Endodermal cell (in vitro differentiated cells): ENCODE results near the gene TNFAIP3. TPM values are rescaled to one million over a fixed set of nuclear protein-coding genes. Genes with fewer than 3 reads are reported as not detected.

Experiments used
- DNase-seq: peaks from one replicate; pipeline ENCODE4 v3.0.0-alpha.2; 2017
- H3K27ac ChIP-seq: 2 replicates; pipeline ENCODE4 v1.5.1; 2013; ENCODE audit warnings: mild to moderate bottlenecking, low read depth, low read length, moderate library complexity
- H3K27me3 ChIP-seq: 2 replicates; pipeline ENCODE4 v1.6.1; 2013; ENCODE audit warnings: mild to moderate bottlenecking, low read length, moderate library complexity; ENCODE audit not compliant: insufficient read depth, control insufficient read depth, poor library complexity, severe bottlenecking
- H3K36me3 ChIP-seq: 2 replicates; pipeline ENCODE4 v1.7.0; 2013; ENCODE audit warnings: mild to moderate bottlenecking, low read length, moderate library complexity; ENCODE audit not compliant: control insufficient read depth, insufficient read depth
- H3K4me1 ChIP-seq: one replicate; pipeline ENCODE4 v1.7.0; 2013; ENCODE audit warnings: low read length; ENCODE audit not compliant: control insufficient read depth, insufficient read depth
- H3K4me3 ChIP-seq: 2 replicates; pipeline ENCODE4 v1.5.1; 2013; ENCODE audit warnings: mild to moderate bottlenecking, low read length, moderate library complexity
- H3K9ac ChIP-seq: 2 replicates; pipeline ENCODE4 v1.6.1; 2013; ENCODE audit warnings: mild to moderate bottlenecking, low read length, moderate library complexity; ENCODE audit not compliant: poor library complexity, severe bottlenecking; ENCODE audit errors: extremely low read depth
- H3K9me3 ChIP-seq: 2 replicates; pipeline ENCODE4 v1.6.1; 2013; ENCODE audit warnings: mild to moderate bottlenecking, low read length, moderate library complexity; ENCODE audit not compliant: control insufficient read depth
- H3K27ac Mint-ChIP-seq: 2 replicates; pipeline ENCODE4 v1.8.0; 2020; ENCODE audit warnings: mixed read lengths
- H3K27me3 Mint-ChIP-seq: 2 replicates; pipeline ENCODE4 v1.8.0; 2021; ENCODE audit warnings: mild to moderate bottlenecking, mixed read lengths; ENCODE audit not compliant: insufficient read depth
- H3K36me3 Mint-ChIP-seq: 2 replicates; pipeline ENCODE4 v1.8.0; 2020; ENCODE audit warnings: low read depth, mixed read lengths
- H3K4me1 Mint-ChIP-seq: 2 replicates; pipeline ENCODE4 v1.8.0; 2020; ENCODE audit warnings: mixed read lengths
- H3K4me3 Mint-ChIP-seq: 2 replicates; pipeline ENCODE4 v1.8.0; 2020; ENCODE audit warnings: mild to moderate bottlenecking, moderate library complexity, mixed read lengths
- H3K9me3 Mint-ChIP-seq: 2 replicates; pipeline ENCODE4 v1.8.0; 2020; ENCODE audit warnings: mild to moderate bottlenecking, mixed read lengths
- CTCF ChIP-seq: fragments of 200-600 bp; sonication (generic); conservative IDR thresholded peaks from 2 replicates; pipeline ENCODE4 v1.5.0; 2021; ENCODE audit warnings: antibody characterized with exemption, mild to moderate bottlenecking
- WGBS, 2 experiments: methylation state at CpG; one replicate each; pipeline versions ENCODE4 v1.1.5 to v1.1.7; 2013; ENCODE audit warnings: missing lambda C conversion rate in 2 of 2, mixed read lengths in 1 of 2; ENCODE audit not compliant: insufficient coverage in 1 of 2, insufficient read length in 1 of 2; 5-methylcytosine and 5-hydroxymethylcytosine counted together
- total RNA-seq, 2 donors: library from RNA; stranded (reverse); fragmentation: NEBNext Ultra II Directional in 1 of 2; extraction: Animal tissue kit (Norgen Biotek cat#: 25700) in 1 of 2; gene quantifications; 2 replicates in 1 of 2; 3 replicates in 1 of 2; pipeline ENCODE4 v1.2.1, GENCODE V29; 2021

Gene TNFAIP3
- total RNA-seq, 2 donors from 2014 or later = 4.4 to 12.3 TPM

- no peak overlapping the region for H3K4me3 ChIP-seq
- WGBS, 2 experiments = 69 to 70% methylated on average over 19 to 33 of the region's 33 CpGs
- Mint-ChIP-seq H3K27ac (no peak overlapping the region), H3K27me3 (peaks cover 2% of the 10 kb centered on the region), H3K4me1 (peaks cover under 1% of the 10 kb centered on the region), H3K9me3 (no peaks in the 10 kb centered on the region), H3K36me3 (peaks cover 44% of the 10 kb centered on the region), H3K4me3 (no peak overlapping the region)
- TF ChIP-seq CTCF = peak; percentile 76
- H3K9me3 ChIP-seq = no peaks in the 10 kb centered on the region
- H3K4me1 ChIP-seq = peaks cover 4% of the 10 kb centered on the region
- H3K36me3 ChIP-seq = peaks cover 56% of the 10 kb centered on the region
- no peak overlapping the region for H3K27ac ChIP-seq
- H3K27me3 ChIP-seq = no peaks in the 10 kb centered on the region
- DNase-seq = peak; percentile 95
- no peak overlapping the region for H3K9ac ChIP-seq
These were observed 11.6 kb downstream of the TNFAIP3 start for GRCh38 chr6:137878486-137879285.

GRCh38 chr6:137879299-137879698 lies 12.2 kb downstream of the TNFAIP3 start:
- peaks cover 44% of the 10 kb centered on the region for H3K36me3 Mint-ChIP-seq
- H3K9me3 ChIP-seq = no peaks in the 10 kb centered on the region
- H3K4me3 Mint-ChIP-seq = no peak overlapping the region
- peaks cover 2% of the 10 kb centered on the region for H3K27me3 Mint-ChIP-seq
- TF ChIP-seq CTCF = no peak
- peaks cover 56% of the 10 kb centered on the region for H3K36me3 ChIP-seq
- H3K4me1 ChIP-seq = peaks cover 4% of the 10 kb centered on the region
- 46 to 69% methylated on average over 4 to 7 of the region's 7 CpGs for WGBS, 2 experiments
- H3K27me3 ChIP-seq = no peaks in the 10 kb centered on the region
- no peak overlapping the region for H3K27ac Mint-ChIP-seq
- no peak for DNase-seq
- H3K4me1 Mint-ChIP-seq = no peaks in the 10 kb centered on the region
- H3K27ac ChIP-seq = no peak overlapping the region
- no peaks in the 10 kb centered on the region for H3K9me3 Mint-ChIP-seq
- no peak overlapping the region for H3K4me3 ChIP-seq
- H3K9ac ChIP-seq = no peak overlapping the region

GRCh38 chr6:137879885-137880745 lies 13.1 kb downstream of the TNFAIP3 start:
- Histone ChIP-seq H3K9ac (no peak overlapping the region), H3K27me3 (no peaks in the 10 kb centered on the region), H3K4me3 (no peak overlapping the region), H3K9me3 (no peaks in the 10 kb centered on the region), H3K36me3 (peaks cover 51% of the 10 kb centered on the region), H3K4me1 (peaks cover 4% of the 10 kb centered on the region), H3K27ac (no peak overlapping the region)
- Mint-ChIP-seq H3K4me1 (no peaks in the 10 kb centered on the region), H3K4me3 (no peak overlapping the region), H3K9me3 (no peaks in the 10 kb centered on the region), H3K36me3 (peaks cover 41% of the 10 kb centered on the region), H3K27me3 (peaks cover 2% of the 10 kb centered on the region), H3K27ac (no peak overlapping the region)
- WGBS, 2 experiments = 80 to 86% methylated on average over 11 to 13 of the region's 13 CpGs
- TF ChIP-seq CTCF = no peak
- peak; percentile 43 for DNase-seq
